ENCODE measurements around the gene ARFIP1.
"Not testable (repeated sequence)": the region's sequence is repeated elsewhere in the genome, so short reads cannot be mapped to it uniquely, and the experiment has no call there.

The ARFIP1 gene, protein sequence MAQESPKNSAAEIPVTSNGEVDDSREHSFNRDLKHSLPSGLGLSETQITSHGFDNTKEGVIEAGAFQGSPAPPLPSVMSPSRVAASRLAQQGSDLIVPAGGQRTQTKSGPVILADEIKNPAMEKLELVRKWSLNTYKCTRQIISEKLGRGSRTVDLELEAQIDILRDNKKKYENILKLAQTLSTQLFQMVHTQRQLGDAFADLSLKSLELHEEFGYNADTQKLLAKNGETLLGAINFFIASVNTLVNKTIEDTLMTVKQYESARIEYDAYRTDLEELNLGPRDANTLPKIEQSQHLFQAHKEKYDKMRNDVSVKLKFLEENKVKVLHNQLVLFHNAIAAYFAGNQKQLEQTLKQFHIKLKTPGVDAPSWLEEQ

DNA sequence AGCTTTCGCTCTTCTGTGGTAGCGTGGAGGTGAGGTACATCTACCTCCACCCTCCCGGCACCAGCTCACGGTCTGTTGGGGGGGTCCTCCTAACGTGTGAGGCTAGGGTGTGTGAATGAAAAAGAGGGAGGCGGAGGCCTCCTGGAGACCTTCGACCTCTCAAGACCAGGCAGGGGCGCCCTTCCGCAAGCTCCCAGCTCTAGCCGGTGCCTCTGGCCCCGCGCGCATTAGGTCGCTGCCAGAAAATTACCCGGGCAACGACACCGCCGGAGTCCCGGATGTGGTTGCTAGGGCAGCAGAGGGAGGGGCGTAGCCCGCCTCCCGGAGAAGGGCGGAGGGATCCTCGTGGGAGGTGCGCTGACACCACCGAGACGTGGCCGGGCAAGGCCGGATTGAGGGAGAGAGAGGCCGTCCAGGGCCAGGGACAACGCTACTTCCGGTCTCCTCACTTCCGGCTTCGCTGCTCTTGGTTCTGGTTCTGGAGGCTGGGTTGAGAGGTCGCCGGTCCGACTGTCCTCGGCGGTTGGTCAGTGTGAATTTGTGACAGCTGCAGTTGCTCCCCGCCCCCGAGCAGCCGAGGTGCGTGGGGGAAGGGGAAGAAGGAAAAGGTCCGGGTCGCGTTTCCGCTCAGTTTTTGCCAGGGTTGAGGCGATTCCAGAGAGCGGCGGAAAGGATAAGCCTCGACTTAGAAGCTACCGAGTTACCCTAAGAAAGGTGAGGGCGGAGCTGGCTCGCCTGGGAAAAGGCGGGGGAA, at the start of gene ARFIP1, which contains the start of gene TIGD4:
ARFIP1 (plus strand) TSS at position 442 of the 754 bp plus-strand sequence. CDS start 49,680 bp downstream, outside the sequence.
TIGD4 (minus strand) TSS at position 218 of the 754 bp plus-strand sequence. CDS start 8,726 bp downstream, outside the sequence.
- peak; percentile 89 to 99 (median 98) for DNase-seq

DNA sequence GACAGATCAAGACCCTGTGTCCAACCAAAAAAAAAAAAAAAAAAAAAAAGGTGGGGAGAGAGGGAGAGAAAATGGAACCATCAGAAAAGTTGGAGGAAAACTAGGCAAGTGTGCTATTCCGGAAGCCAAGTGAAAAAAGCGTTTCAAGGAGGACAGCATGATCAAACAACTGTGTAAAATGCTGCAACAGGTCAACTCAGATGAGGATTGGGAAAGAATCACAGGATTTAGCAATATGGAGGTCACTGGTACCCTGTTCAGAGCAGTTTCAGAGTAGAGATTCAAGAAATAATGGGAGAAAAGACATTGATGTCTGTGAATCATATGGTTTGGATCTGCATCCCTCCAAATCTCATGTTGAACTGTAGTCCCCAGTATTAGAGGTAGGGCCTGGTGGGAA, 47.8 kb upstream of the ARFIP1 start:
- no peak for DNase-seq

DNA sequence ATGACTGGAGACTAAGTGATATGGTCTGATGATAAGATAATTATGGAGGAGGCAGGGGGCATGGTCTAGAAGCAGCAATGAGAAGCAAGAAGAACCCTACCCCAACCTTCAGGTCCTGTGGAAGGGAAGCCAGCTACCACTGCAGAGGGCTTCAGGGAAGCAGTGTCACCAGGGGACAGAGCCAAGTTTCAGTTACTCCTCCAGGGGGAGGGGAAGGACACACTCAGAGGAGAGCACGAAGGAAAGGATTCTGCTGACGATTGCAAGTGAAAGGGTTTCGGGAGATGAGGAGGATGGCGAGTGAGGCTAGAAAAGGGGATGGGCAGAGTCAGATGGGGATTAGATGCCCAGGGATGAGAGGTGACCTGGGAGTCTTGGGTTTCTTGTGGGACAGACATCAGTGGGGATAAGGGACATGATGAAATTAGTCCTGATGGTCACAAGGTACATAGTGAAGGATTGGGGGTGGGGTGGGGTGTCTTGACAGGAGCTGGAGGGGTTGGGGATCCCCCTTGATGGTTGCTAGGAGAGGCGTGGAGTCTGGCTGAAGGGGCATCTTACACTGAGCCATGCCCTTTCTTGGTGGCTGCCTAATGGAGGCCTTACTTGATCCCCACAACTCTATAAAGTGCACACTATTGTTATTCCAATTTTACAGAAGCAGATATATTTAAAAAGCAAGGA, 45.6 kb upstream of the ARFIP1 start:
- DNase-seq, result peak in 1 of 56 donors; percentile 1

DNA sequence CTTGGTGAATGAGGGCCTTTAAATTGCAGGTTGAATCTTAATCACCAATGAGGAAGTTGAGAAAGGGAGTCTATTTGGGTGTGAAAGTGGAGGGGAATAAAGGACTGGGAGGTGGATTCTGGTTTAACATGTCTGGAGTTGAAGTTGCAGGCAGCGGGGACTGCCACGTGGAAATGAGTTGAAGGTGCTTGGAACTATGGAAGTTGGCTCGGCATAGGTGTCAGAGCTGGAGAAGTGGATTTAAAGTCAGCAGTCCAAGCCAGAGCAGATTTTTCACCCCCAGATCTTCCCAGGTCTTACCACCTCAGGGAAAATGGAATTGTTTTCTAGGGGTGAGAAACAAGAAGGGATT, 45.1 kb upstream of the ARFIP1 start:
- DNase-seq, result no peak

DNA sequence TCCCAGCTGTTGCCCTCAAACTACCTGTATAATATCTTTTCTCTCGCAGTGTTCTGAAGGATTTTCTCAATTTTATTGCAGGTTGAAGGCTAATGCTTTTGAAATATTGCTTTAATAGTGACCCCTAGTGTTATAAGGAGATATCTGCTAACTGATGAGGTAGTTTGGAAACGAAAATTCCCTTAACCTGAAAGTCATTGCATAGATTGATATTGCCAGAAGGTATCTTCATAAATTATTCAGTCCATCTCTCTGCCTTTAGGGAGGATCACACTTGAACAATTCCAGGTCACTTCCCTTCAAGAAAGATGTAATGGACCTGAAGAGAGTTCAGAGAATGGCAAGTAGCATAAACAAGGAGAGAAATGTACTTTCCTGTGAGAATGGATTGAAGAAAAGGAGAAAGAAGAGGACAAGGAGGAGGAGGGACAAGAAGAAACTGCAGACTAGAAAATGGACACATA, 44.3 kb upstream of the ARFIP1 start:
- DNase-seq, result no peak

DNA sequence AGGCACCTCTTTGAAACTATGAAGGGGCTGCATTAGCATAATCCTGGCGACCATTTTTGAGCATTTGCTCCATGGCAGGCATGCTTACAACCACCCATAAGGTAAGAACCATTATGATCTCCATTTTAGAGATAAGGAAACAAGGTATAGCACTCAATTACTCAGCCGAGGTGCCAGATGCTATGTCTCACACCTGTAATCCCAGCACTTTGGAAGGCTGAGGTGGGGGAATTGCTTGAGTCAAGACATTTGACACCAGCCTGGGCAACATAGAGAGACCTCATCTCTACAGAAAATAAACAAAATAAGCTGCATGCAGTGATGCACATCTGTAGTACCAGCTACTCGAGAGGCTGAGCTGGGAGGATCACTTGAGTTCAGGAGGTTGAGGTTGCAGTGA, 43.8 kb upstream of the ARFIP1 start:
- no peak for DNase-seq

DNA sequence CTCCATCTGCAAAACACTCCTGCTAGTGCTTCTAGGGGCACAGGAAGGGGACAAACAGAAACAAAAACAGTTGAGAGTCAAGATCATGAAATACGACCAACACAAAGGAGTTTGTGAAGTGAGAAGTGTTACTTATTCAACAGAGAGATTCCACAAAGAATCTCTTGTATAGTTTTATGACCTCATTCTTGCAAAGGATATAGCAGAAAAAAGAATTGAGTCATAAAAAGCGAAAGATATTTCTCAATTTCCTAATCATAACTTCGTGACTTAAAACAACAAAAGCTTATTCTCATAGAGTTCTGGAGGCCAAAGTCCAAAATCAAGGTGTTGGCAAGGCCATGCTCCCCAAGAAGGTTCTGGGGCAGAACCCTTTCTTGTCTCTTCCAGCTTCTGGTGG, 40.9 kb upstream of the ARFIP1 start:
- DNase-seq, result no peak

DNA sequence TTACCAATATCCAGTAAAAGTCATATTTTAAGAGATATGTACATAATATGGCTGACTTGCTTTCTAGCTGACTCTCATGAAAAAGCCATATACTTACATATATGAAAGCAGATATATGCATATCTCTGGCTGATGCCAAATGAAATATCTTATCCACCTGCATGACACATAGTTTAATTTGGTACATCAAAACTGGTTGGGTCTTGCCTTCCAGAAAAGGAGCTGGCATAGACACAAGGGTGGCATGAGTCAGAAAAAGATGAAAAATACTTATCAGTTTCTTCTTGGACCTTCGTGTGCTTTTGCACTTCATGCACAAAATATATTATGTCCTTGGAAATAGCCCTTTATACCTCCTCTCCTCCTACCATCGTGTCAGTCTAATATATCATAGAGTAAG, 32.3 kb upstream of the ARFIP1 start:
- DNase-seq, result no peak

DNA sequence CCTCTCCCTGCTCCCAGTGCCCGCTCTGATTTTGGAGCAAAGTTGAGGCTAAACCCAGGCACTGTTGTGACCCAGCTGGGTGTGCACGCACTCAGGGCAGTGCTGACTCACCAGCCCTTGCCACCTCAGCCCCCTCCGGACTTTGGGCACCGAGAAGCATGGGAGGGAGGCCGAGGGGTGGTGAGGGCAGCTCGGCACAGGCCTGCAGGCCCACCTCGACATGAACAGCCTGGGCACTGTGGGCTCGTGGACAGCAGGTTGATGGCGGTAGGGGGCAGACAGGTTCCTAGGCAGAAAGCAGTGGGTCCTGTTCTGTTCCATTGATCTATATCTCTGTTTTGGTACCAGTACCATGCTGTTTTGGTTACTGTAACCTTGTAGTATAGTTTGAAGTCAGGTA, 31.1 kb upstream of the ARFIP1 start:
- DNase-seq, result no peak

DNA sequence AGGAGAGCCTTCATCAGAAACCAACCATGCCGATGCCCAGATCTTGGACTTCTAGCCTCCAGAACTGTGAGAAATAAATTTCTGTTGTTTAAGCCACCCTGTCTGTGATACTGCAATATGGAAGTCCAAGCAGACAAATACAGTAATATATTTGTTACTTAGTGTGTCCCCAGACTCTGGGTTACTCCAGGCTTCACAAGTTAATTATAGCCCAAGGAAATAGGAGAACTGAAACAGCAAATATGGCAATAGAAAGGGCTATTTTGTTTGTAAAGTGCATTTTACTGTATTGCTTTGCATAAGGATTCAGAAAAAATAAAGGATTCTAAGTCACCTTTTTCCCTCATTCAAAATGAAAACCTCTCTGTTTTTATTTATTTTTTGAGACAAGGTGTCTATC, 16.0 kb upstream of the ARFIP1 start:
- DNase-seq, result no peak

DNA sequence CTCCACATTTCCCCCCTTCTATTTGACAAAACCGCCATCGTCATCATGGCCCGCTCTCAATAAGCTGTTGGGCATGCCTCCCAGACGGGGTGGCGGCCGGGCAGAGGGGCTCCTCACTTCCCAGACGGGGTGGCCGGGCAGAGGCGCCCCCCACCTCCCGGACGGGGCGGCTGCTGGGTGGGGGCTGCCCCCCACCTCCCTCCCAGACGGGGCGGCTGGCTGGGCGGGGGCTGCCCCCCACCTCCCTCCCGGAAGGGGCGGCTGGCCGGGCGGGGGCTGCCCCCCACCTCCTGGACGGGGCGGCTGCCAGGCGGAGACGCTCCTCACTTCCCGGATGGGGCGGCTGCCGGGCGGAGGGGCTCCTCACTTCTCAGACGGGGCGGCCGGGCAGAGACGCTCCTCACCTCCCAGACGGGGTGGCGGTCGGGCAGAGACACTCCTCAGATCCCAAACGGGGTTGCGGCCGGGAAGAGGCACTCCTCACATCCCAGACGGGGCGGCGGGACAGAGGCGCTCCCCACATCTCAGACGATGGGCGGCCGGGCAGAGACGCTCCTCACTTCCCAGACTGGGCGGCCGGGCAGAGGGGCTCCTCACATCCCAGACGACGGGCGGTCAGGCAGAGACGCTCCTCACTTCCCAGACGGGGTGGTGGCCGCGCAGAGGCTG, 14.6 kb upstream of the ARFIP1 start:
- not testable (repeated sequence) for DNase-seq

DNA sequence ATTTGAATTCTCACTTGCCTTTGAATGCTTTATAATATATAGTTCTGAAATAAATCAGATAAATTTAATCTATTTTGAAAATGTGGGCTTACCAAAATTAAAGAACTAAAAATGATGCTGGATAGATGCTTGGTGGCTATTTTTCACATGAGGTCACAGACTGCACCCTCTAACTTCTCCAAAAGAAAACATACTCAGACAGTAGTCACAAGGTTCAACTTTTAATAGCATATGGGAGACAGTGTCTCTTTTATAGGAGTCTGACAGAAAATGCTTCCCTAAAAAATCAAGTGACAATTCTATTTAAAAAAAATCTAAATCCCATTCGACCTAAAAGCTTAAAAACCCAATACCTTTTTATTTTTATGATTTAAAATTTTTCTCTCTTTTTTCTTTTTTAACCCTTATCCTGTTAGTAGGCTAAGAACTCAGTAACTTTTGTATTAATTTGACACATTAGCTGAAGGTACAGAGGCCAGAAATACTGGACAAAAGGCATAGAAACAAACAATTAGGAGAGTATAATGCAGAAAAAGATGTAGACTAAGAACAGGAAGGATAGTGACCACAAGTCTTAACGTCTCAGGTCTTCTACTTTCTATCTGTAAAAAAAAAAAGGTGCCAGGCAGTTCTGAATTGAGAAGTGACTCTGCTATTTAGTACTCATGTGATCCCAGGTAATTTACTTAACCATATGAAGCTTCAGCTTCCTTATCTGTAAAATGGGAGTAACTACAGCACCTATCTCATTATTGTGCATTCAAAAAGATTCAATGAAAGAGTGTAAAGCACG, 7.8 kb upstream of the ARFIP1 start:
- no peak for DNase-seq

DNA sequence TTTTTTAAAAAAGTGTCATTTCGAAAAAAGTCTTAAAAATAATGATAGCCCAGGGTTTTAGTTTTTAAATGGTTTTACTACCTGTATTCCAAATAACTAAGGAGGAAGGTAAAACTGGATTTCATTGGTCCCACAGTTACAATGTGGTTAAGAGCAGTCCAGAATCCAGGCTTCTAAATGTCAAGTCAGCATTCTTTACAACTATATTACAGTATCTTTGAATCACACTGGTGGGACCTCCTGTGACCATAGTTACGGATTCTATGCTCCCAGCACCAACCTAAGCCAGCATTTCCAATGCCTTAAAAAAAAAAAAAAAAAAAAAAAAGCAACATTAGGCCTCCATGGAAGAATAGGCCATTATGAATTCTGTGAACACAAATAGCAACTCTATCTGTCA, 6.4 kb upstream of the ARFIP1 start:
- DNase-seq, result no peak

DNA sequence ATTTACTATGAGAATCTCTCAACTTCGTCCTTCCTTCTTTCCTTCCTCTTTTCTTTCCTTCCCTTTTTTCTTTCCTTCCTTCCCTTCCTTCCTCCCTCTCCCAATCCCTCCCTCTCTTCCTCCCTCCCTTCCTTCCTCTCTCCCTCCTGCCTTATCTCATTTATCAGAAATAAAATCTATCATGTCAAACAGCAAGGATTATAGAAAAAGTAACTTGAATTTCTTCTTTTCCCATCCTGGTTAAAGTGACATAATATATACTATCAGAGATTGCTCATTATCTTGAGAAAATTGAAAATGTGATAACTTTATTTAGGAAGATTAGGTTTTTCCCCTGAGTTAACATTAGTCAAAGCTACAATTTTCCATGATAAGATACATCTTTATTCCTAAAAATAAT, 5.8 kb upstream of the ARFIP1 start:
- no peak for DNase-seq

DNA sequence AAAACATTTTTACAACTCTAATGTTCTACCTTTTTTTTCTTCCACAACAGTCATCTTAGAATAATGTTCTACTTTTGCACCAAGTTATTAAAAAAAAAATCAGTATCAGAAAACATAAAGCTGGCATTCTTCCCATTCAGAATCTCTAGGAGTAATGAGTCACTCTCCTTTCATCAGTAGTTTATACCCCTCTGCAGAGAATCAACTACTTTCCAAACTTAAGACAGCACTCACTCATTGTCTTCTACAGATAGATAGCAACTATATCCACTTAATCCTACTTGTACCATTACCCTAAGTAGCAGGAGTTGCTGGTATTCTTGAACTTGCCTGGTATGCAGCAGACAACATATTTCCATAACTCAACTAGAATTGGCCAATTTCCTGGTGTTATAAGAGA, 3.4 kb upstream of the ARFIP1 start:
- no peak for DNase-seq

DNA sequence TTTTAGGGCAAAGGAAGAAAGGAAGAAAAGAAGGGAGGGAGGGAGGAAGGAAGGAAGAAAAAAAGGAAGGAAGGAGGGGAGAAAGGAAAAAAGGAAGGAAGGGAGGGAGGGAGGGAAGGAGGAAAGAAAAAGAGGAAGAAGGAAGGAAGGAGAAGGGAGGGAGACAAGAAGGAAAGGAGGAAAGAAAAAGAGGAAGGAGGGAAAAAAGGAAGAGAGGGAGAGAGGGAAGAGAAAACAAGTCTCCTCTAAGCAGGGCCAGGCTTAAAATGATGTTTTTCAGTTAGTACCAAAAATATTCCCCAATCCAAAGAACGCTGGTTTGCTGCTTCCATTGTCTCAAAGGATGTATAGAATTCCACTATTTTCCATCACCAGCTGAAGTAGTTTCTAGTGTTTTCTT, 2.3 kb upstream of the ARFIP1 start:
- DNase-seq, result no peak

DNA sequence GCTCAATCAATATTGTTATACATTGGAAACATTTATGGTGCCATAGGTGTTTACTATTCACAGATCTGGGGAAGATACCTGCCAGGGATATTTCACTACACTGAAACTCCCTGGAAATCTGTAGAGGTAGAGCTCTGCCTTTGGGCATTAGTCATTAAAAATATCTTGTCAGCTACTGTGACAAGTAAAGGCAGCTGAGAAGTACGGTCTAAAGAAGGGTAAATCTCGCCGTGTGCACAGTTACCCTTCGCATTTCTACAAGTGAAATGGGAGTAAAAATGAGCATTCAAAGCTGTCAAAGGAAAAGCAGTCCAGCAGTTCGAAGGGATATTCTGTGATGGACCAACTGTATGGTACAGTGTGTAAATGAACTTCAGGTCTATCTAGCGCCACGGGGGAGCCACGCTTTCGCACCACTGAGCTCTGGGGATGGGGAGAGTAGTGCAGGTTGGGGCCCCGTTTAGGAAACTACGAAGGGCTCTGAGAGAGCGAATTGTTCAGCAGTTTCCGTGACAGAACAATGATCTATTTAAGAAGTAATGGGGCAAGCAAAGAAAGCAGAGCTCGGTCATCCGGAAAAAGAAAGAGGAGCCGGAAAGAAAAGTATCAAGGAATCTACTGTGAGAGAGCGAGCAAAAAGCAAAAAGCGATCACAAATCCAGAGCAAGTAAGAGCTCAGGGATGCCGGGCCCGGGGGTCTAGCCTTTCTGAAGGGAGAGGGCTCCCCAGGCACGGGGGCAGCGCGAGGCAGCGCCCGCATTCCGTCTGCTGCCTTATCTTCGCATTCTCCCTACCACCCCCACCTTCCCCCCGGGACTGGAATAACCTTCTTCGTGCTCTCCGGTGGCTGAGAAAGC, 870 bp upstream of the ARFIP1 start:
- DNase-seq, result peak in 39 of 56 donors; percentile 1 to 75 (median 38)

DNA sequence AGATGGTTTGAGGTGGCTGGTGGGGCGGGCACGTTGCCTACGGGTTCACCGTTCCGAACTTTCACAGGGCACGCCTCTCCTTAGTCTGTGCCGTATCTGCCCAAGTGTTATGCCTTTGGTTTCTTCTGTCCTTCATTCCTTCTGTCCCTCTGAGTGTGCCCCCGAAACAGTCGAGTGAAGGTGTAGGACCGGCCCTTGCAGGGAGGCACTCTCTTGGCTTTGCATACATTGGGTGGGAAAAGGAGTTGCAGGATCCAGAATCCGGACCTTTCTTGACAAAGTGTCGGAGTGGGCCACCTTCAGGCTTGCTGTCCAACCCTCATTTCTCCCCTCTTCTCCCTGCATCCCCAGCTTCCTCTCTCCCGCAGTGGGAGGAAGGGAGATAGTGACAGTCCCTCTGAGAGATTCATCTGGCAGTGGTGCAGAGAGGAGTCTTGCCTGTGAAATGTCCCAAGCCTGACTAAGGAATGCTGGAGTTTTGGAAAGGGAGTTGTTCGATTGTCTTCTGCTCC, 569 bp downstream of the ARFIP1 start:
- DNase-seq, result peak in 11 of 56 donors; percentile 15 to 63 (median 39)
